GM21576 (cell line): ENCODE data around the gene HECTD1.
"Not testable (repeated sequence)": the region's sequence is repeated elsewhere in the genome, so short reads cannot be mapped to it uniquely, and the experiment has no call there.

Source experiments
- ATAC-seq: cut with Tn5 transposase; IDR thresholded peaks from one replicate; pipeline ENCODE4 v1.9.1; 2021; ENCODE audit warnings: mild to moderate bottlenecking, moderate library complexity; ENCODE audit not compliant: unreplicated experiment

HECTD1 gene

GRCh38 chr14:31057701-31058364 lies 149.8 kb downstream of the HECTD1 start:
- no peak for ATAC-seq

GRCh38 chr14:31057035-31057434 lies 150.6 kb downstream of the HECTD1 start:
- ATAC-seq: no peak

- not testable (repeated sequence) for ATAC-seq
Measured at GRCh38 chr14:31052905-31053586, 154.5 kb downstream of the HECTD1 start.

GRCh38 chr14:31051511-31051910 lies 156.1 kb downstream of the HECTD1 start:
- no peak for ATAC-seq

- no peak for ATAC-seq
Measured at GRCh38 chr14:31051023-31051422, 156.6 kb downstream of the HECTD1 start.
